ENCODE results near the gene ERCC1. TPM values are rescaled to one million over a fixed set of nuclear protein-coding genes. Genes with fewer than 3 reads are reported as not detected.

The ERCC1 gene
- total and polyA plus RNA-seq, 2 of the 13 experiments (the other 11 are each of a cell fraction or from before 2014, with no cell fraction given) = 40.0 to 66.4 TPM

- peak; percentile 42; the same call in 1 of the 2 replicates for TF ChIP-seq AHDC1 (CRISPR knock-in tag; IDR thresholded peaks at IDR 0.05; ENCODE audit: borderline replicate concordance)
- peak; percentile 85 for TF ChIP-seq SKI (IDR thresholded peaks at IDR 0.05; ENCODE audit: partially characterized antibody)
- peak; percentile 34; the same call in 1 of the 2 replicates for TF ChIP-seq ZBTB38 (CRISPR knock-in tag; IDR thresholded peaks at IDR 0.05)
- peak; percentile 62; the same call in 1 of the 2 replicates for TF ChIP-seq KAT8 (CRISPR knock-in tag; IDR thresholded peaks at IDR 0.05)
- TF ChIP-seq RBM39 (IDR thresholded peaks at IDR 0.05; ENCODE audit: low read depth, low read length, poor library complexity, severe bottlenecking) = peak; percentile 50
- no peak for TF ChIP-seq ZSCAN12 (CRISPR knock-in tag; IDR thresholded peaks at IDR 0.05)
- no peak for TF ChIP-seq ZNF12 (CRISPR knock-in tag; IDR thresholded peaks at IDR 0.05)
- no peak for TF ChIP-seq ZNF766 (CRISPR knock-in tag; IDR thresholded peaks at IDR 0.05; ENCODE audit: borderline replicate concordance)
- no peak for TF ChIP-seq HNF1B (CRISPR knock-in tag; IDR thresholded peaks at IDR 0.05)
- no peak for TF ChIP-seq RFXAP (CRISPR knock-in tag; IDR thresholded peaks at IDR 0.05; ENCODE audit: borderline replicate concordance)
- no peak for TF ChIP-seq RBAK (CRISPR knock-in tag; IDR thresholded peaks at IDR 0.05)
- TF ChIP-seq ZNF709 (CRISPR knock-in tag; IDR thresholded peaks at IDR 0.05) = 0 out of 2 replicates have a peak, but pooled peaks have one; percentile 38
- no peak for TF ChIP-seq XRCC5 (optimal IDR thresholded peaks at IDR 0.05; ENCODE audit: low read length)
- TF ChIP-seq ZNF451 (CRISPR knock-in tag; IDR thresholded peaks at IDR 0.05) = peak; percentile 41; the same call in 1 of the 2 replicates
- peak; percentile 49 for TF ChIP-seq TBX2 (CRISPR knock-in tag; IDR thresholded peaks at IDR 0.05; ENCODE audit: borderline replicate concordance)
- peak; percentile 56; the same call in 1 of the 2 replicates for TF ChIP-seq TBX3 (IDR thresholded peaks at IDR 0.05; ENCODE audit: borderline replicate concordance)
- TF ChIP-seq PITX1 (CRISPR knock-in tag; IDR thresholded peaks at IDR 0.05) = no peak
- TF ChIP-seq CENPX (CRISPR knock-in tag; IDR thresholded peaks at IDR 0.05) = no peak
- no peak for TF ChIP-seq SPEN (CRISPR knock-in tag; IDR thresholded peaks at IDR 0.05; ENCODE audit: low read depth)
- peak; percentile 97 for TF ChIP-seq MYC (CRISPR knock-in tag; IDR thresholded peaks at IDR 0.05; ENCODE audit: borderline replicate concordance)
- TF ChIP-seq ZNF432 (CRISPR knock-in tag; IDR thresholded peaks at IDR 0.05; ENCODE audit: borderline replicate concordance) = no peak
- TF ChIP-seq RBFOX2 (IDR thresholded peaks at IDR 0.05; ENCODE audit: low read depth, low read length) = peak; percentile 76
- no peak for TF ChIP-seq ZSCAN21 (CRISPR knock-in tag; IDR thresholded peaks at IDR 0.05; ENCODE audit: borderline replicate concordance)
- no peak for TF ChIP-seq KDM3A (CRISPR knock-in tag; IDR thresholded peaks at IDR 0.05; ENCODE audit: low read depth)
Measured at GRCh38 chr19:45406226-45407090, 17.3 kb downstream of the ERCC1 start, which contains the start of gene POLR1G (continued).
